A549 (cell line): ENCODE results near the gene NEURL3. TPM values are rescaled to one million over a fixed set of nuclear protein-coding genes. Genes with fewer than 3 reads are reported as not detected.

Experiments used
- ATAC-seq, 2 experiments: fragments of 200-7000 bp in 1 of 2; fragments of >200 bp in 1 of 2; cut with Nextera tagmentation in 1 of 2; cut with Tn5 transposase in 1 of 2; 3 replicates each; pipeline versions ENCODE4 v1.8.0 to v1.9.1; 2018 to 2020; ENCODE audit warnings: mild to moderate bottlenecking in 1 of 2, moderate library complexity in 1 of 2
- CTCF ChIA-PET: fragments of 300-600 bp; sonication (Branson Sonifier 250); formaldehyde crosslinking; extraction: SDS; loops from one replicate; lab custom pipeline; 2021; ENCODE audit warnings: antibody characterized with exemption, inconsistent platforms; lab: Yijun Ruan, JAX
- POLR2A ChIA-PET: fragments of 350-600 bp; formaldehyde crosslinking; extraction: SDS; loops from one replicate; lab custom pipeline; 2021; ENCODE audit warnings: antibody characterized with exemption, inconsistent platforms; lab: Yijun Ruan, JAX
- DNase-seq, 2 experiments: peaks; one replicate each; pipeline versions ENCODE4 v3.0.0 to v3.0.0-alpha.2; 2011 to 2016; ENCODE audit warnings: low read depth in 1 of 2, low spot score in 1 of 2
- FAIRE-seq: peaks from 2 replicates; lab custom pipeline; 2011; peaks lifted over from hg19 to GRCh38; lab: Jason Lieb, UNC
- H3K27ac ChIP-seq, 2 experiments: fragments of >200 bp; sonication (Bioruptor Twin); formaldehyde crosslinking; 3 replicates each; pipeline ENCODE4 v1.5.1; 2016 to 2017
- H3K4me1 ChIP-seq: fragments of >200 bp; sonication (Bioruptor Twin); formaldehyde crosslinking; 3 replicates; pipeline ENCODE4 v1.6.1; 2016
- H3K4me2 ChIP-seq: fragments of >200 bp; sonication (Bioruptor Twin); formaldehyde crosslinking; 3 replicates; pipeline ENCODE4 v1.6.1; 2016
- H3K4me3 ChIP-seq: fragments of >200 bp; sonication (Bioruptor Twin); formaldehyde crosslinking; 3 replicates; pipeline ENCODE4 v1.5.1; 2016
- H3K9me3 ChIP-seq: fragments of >200 bp; sonication (Bioruptor Twin); formaldehyde crosslinking; 3 replicates; pipeline ENCODE4 v1.6.1; 2016
- CBX8 ChIP-seq: fragments of 200-600 bp; sonication (generic); IDR thresholded peaks from 2 replicates; pipeline ENCODE4 v1.6.1; 2016
- CEBPB ChIP-seq, 2 experiments: fragments of >200 bp in 1 of 2; sonication (Bioruptor Twin) in 1 of 2; formaldehyde crosslinking in 1 of 2; IDR thresholded peaks; 2 replicates each; pipeline ENCODE4 v1.6.1; 2012 to 2016
- EHF ChIP-seq: fragments of 250-450 bp; sonication (Bioruptor Pico); IDR thresholded peaks from 2 replicates; pipeline ENCODE4 v1.5.0; 2020; ENCODE audit warnings: mild to moderate bottlenecking
- EHMT2 ChIP-seq: fragments of 200-600 bp; sonication (generic); IDR thresholded peaks from 2 replicates; pipeline ENCODE4 v1.6.1; 2016; ENCODE audit warnings: antibody characterized with exemption, low read depth, mild to moderate bottlenecking, moderate library complexity
- ESRRA ChIP-seq: fragments of 150-350 bp; IDR thresholded peaks from 2 replicates; pipeline ENCODE4 v1.6.1; 2014; ENCODE audit warnings: mild to moderate bottlenecking, low read length, borderline replicate concordance
- HDAC2 ChIP-seq: fragments of 200-600 bp; sonication (generic); IDR thresholded peaks from 2 replicates; pipeline ENCODE4 v1.6.1; 2016
- HEYL ChIP-seq: fragments of 250-450 bp; sonication (Bioruptor Pico); IDR thresholded peaks from 2 replicates; pipeline ENCODE4 v1.8.0; 2021; ENCODE audit warnings: mild to moderate bottlenecking, moderate library complexity
- JUN ChIP-seq, 2 experiments: fragments of >200 bp; sonication (Bioruptor Twin); formaldehyde crosslinking; IDR thresholded peaks; 2 replicates in 1 of 2; 3 replicates in 1 of 2; pipeline ENCODE4 v1.6.1; 2016 to 2017
- JUNB ChIP-seq: fragments of >200 bp; sonication (Bioruptor Twin); formaldehyde crosslinking; IDR thresholded peaks from 2 replicates; pipeline ENCODE4 v1.6.1; 2016
- KDM1A ChIP-seq: fragments of 200-600 bp; sonication (generic); IDR thresholded peaks from 2 replicates; pipeline ENCODE4 v1.6.1; 2016; ENCODE audit warnings: low read depth, mild to moderate bottlenecking
- KDM5A ChIP-seq: fragments of 200-600 bp; sonication (generic); IDR thresholded peaks from 2 replicates; pipeline ENCODE4 v1.6.1; 2016; ENCODE audit warnings: antibody characterized with exemption, mild to moderate bottlenecking
- MYC ChIP-seq: IDR thresholded peaks from 2 replicates; pipeline ENCODE4 v1.6.1; 2012; ENCODE audit warnings: mild to moderate bottlenecking, inconsistent platforms, low read length, improper control_type of control experiment, borderline replicate concordance
- POLR2A ChIP-seq: IDR thresholded peaks from 2 replicates; pipeline ENCODE4 v1.6.1; 2012; ENCODE audit warnings: mild to moderate bottlenecking, low read length
- RAD21 ChIP-seq, 2 experiments: fragments of >200 bp in 1 of 2; sonication (Bioruptor Twin) in 1 of 2; formaldehyde crosslinking in 1 of 2; IDR thresholded peaks in 1 of 2; conservative IDR thresholded peaks in 1 of 2; 2 replicates in 1 of 2; 3 replicates in 1 of 2; pipeline ENCODE4 v1.6.1; 2012 to 2018; ENCODE audit warnings: inconsistent platforms in 1 of 2
- RARB ChIP-seq: fragments of 250-450 bp; sonication (Bioruptor Pico); IDR thresholded peaks from 2 replicates; pipeline ENCODE4 v1.8.0; 2021; ENCODE audit warnings: mild to moderate bottlenecking, moderate library complexity
- RNF2 ChIP-seq: fragments of 200-600 bp; sonication (generic); IDR thresholded peaks from 2 replicates; pipeline ENCODE4 v1.6.1; 2016; ENCODE audit warnings: low read depth, mild to moderate bottlenecking, antibody characterized with exemption, moderate library complexity, borderline replicate concordance
- ZC3H11A ChIP-seq: fragments of 450-650 bp; IDR thresholded peaks from 2 replicates; pipeline ENCODE4 v1.6.1; 2014; ENCODE audit warnings: antibody characterized with exemption, mild to moderate bottlenecking
- ZNF302 ChIP-seq: fragments of 250-450 bp; sonication (Bioruptor Pico); IDR thresholded peaks from 2 replicates; pipeline ENCODE4 v1.9.0; 2021; ENCODE audit warnings: inconsistent platforms, mild to moderate bottlenecking, moderate library complexity
- WGBS: methylation state at CpG from one replicate; pipeline ENCODE4 v1.1.6; 2017; ENCODE audit errors: missing lambda C conversion rate; 5-methylcytosine and 5-hydroxymethylcytosine counted together
- polyA plus RNA-seq, 4 experiments: library from polyadenylated mRNA; depleted of rRNA in 3 of 4; stranded (reverse); fragments of >200 nt; fragmentation: RNase III in 1 of 4; extraction: RNeasy Plus Mini Kit Qiagen cat#74134 plus additional on column Dnase treatment in 1 of 4; gene quantifications; 2 replicates in 3 of 4; 3 replicates in 1 of 4; pipeline ENCODE4 v1.2.3, GENCODE V29; 2011 to 2017
- TF ChIP-seq, protein P1 (sequence below): fragments of 150-350 bp; IDR thresholded peaks from 2 replicates; pipeline ENCODE4 v1.6.1; 2014; ENCODE audit warnings: low read depth, mild to moderate bottlenecking, low read length
- TF ChIP-seq, protein P2 (sequence below): IDR thresholded peaks from 2 replicates; pipeline ENCODE4 v1.6.1; 2012
- TF ChIP-seq, protein P3 (sequence below): fragments of 450-650 bp; IDR thresholded peaks from 2 replicates; pipeline ENCODE4 v1.6.1; 2014; ENCODE audit warnings: antibody characterized with exemption
- TF ChIP-seq, protein P4 (sequence below): fragments of 200-600 bp; sonication (generic); IDR thresholded peaks from 2 replicates; pipeline ENCODE4 v1.6.1; 2016; ENCODE audit warnings: antibody characterized with exemption, mild to moderate bottlenecking, moderate library complexity
- TF ChIP-seq, protein P5 (sequence below): IDR thresholded peaks from 2 replicates; pipeline ENCODE4 v1.6.1; 2012

Gene NEURL3
- polyA plus RNA-seq, 2 of the 4 experiments (the other 2 are of a cell fraction) = 0.28 to 0.44 TPM

DNA sequence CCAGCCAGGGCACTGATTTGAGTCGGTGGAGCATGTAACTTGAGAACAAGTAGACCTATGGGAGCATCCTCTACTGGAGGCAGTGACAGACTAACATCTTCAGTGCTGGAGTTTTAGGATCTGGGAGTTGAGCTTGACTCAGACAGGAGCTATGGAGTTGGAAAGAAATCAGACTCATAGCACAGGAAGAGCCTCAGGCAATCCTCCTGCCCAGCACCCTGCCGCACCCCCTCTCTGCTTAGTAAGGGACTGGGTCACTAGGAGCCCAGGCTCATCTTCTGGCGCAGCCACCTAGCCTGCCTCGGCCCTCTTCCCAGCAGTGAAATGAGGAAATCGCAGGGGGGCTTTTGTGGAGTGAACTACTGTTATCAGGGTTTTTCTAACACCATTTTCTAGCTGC lies 35.0 kb upstream of the NEURL3 start:
- ATAC-seq = no peak
- no peak overlapping the region for H3K27ac ChIP-seq
- POLR2A ChIA-PET = interaction anchor here (0.6 kb wide), 1 partner anchor 180 kb away, joined by 3 read pairs; no protein-coding TSS in a partner anchor

DNA sequence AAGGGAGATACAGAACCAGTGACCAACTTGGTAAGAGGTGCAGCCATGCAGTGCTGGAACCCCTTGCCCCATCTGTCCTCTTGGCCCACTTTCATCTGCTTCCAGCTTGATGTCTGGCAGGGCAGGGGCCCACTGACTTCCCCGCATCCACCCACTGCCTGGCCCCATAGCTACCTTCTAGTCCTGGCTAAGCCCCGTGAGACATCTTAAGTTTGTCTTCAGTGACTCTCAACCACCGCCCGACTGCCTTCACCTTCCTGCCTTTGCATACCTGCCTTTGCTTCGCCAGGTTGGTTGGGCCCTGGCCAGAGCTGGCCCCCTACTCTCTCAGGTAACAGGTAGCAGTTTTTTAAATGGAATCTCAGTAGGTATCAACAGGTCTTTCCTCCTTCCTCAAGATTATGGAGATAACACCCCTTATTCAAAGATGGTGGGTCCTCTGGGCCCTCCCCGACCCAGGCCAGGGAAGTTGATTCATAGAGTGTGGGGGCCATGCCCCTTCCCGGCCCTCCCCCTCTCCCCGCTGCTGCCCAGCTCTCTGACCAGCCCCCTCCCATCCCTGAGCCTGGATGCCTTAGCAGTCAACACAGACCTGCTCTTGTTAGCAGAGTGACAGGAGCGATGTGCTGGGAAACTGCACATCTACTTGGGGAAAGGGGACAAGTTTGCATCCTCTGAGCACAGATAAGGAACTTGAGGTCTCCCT lies 34.2 kb upstream of the NEURL3 start:
- no peak overlapping the region for H3K27ac ChIP-seq
- peaks cover 20% of the 10 kb centered on the region for H3K4me1 ChIP-seq
- no peaks in the 10 kb centered on the region for H3K9me3 ChIP-seq
- DNase-seq (no peak), ATAC-seq (no peak), FAIRE-seq (no peak)
- no peak overlapping the region for H3K4me3 ChIP-seq
- ChIA-PET CTCF (interaction anchor here (1.3 to 5.8 kb wide), 6 partner anchors 11 to 319 kb away, joined by 3 to 60 read pairs (median 6); partner anchors contain the start of gene ANKRD39), POLR2A (interaction anchor here (0.6 kb wide), 1 partner anchor 181 kb away, joined by 3 read pairs; no protein-coding TSS in a partner anchor)
- TF ChIP-seq RNF2 (no peak), MYC (no peak), ZNF302 (CRISPR knock-in tag) (no peak), EHMT2 (no peak), JUN (IDR thresholded peaks at IDR 0.05) (no peak), ZC3H11A (no peak), CBX8 (no peak), RARB (CRISPR knock-in tag) (no peak), ESRRA (no peak), KDM5A (no peak), CEBPB (IDR thresholded peaks at IDR 0.05) (no peak)
- TF ChIP-seq, protein P1, sequence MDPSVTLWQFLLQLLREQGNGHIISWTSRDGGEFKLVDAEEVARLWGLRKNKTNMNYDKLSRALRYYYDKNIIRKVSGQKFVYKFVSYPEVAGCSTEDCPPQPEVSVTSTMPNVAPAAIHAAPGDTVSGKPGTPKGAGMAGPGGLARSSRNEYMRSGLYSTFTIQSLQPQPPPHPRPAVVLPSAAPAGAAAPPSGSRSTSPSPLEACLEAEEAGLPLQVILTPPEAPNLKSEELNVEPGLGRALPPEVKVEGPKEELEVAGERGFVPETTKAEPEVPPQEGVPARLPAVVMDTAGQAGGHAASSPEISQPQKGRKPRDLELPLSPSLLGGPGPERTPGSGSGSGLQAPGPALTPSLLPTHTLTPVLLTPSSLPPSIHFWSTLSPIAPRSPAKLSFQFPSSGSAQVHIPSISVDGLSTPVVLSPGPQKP = no peak
- TF ChIP-seq, protein P2, sequence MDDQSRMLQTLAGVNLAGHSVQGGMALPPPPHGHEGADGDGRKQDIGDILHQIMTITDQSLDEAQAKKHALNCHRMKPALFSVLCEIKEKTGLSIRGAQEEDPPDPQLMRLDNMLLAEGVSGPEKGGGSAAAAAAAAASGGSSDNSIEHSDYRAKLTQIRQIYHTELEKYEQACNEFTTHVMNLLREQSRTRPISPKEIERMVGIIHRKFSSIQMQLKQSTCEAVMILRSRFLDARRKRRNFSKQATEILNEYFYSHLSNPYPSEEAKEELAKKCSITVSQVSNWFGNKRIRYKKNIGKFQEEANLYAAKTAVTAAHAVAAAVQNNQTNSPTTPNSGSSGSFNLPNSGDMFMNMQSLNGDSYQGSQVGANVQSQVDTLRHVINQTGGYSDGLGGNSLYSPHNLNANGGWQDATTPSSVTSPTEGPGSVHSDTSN = no peak
- 94% methylated on average over 8 of the region's 9 CpGs for WGBS
- H3K4me2 ChIP-seq = peak overlapping the region; percentile 15; the same call in 2 of the 3 replicates

More for the DNA sequence above, 35.0 kb upstream of the NEURL3 start:
- H3K4me3 ChIP-seq = no peak overlapping the region
- TF ChIP-seq, protein P2 = no peak
- no peak for TF ChIP-seq JUNB
- TF ChIP-seq, protein P1 = no peak
- TF ChIP-seq POLR2A = no peak
- TF ChIP-seq HDAC2 = no peak
- TF ChIP-seq RNF2 = no peak
- TF ChIP-seq, protein P3, sequence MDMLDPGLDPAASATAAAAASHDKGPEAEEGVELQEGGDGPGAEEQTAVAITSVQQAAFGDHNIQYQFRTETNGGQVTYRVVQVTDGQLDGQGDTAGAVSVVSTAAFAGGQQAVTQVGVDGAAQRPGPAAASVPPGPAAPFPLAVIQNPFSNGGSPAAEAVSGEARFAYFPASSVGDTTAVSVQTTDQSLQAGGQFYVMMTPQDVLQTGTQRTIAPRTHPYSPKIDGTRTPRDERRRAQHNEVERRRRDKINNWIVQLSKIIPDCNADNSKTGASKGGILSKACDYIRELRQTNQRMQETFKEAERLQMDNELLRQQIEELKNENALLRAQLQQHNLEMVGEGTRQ = no peak
- no peak for TF ChIP-seq KDM5A
- TF ChIP-seq KDM1A = no peak
- TF ChIP-seq ESRRA = no peak
- no peak for TF ChIP-seq EHF (CRISPR knock-in tag)
- TF ChIP-seq, protein P4, sequence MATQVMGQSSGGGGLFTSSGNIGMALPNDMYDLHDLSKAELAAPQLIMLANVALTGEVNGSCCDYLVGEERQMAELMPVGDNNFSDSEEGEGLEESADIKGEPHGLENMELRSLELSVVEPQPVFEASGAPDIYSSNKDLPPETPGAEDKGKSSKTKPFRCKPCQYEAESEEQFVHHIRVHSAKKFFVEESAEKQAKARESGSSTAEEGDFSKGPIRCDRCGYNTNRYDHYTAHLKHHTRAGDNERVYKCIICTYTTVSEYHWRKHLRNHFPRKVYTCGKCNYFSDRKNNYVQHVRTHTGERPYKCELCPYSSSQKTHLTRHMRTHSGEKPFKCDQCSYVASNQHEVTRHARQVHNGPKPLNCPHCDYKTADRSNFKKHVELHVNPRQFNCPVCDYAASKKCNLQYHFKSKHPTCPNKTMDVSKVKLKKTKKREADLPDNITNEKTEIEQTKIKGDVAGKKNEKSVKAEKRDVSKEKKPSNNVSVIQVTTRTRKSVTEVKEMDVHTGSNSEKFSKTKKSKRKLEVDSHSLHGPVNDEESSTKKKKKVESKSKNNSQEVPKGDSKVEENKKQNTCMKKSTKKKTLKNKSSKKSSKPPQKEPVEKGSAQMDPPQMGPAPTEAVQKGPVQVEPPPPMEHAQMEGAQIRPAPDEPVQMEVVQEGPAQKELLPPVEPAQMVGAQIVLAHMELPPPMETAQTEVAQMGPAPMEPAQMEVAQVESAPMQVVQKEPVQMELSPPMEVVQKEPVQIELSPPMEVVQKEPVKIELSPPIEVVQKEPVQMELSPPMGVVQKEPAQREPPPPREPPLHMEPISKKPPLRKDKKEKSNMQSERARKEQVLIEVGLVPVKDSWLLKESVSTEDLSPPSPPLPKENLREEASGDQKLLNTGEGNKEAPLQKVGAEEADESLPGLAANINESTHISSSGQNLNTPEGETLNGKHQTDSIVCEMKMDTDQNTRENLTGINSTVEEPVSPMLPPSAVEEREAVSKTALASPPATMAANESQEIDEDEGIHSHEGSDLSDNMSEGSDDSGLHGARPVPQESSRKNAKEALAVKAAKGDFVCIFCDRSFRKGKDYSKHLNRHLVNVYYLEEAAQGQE = no peak
- TF ChIP-seq HEYL = no peak
- TF ChIP-seq, protein P5, sequence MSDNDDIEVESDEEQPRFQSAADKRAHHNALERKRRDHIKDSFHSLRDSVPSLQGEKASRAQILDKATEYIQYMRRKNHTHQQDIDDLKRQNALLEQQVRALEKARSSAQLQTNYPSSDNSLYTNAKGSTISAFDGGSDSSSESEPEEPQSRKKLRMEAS = no peak
- no peak for TF ChIP-seq RAD21 (conservative IDR thresholded peaks at IDR 0.05 in 1 of 2, IDR thresholded peaks at IDR 0.05 in 1 of 2)
- TF ChIP-seq, all 56 proteins: peak for 0
- no peak for DNase-seq
- no peaks in the 10 kb centered on the region for H3K9me3 ChIP-seq
- FAIRE-seq = no peak
- CTCF ChIA-PET = interaction anchor here (0.6 to 5.8 kb wide), 8 partner anchors 10 to 318 kb away, joined by 3 to 60 read pairs (median 4); partner anchors contain the start of gene ANKRD39
- peak overlapping the region; percentile 15; the same call in 2 of the 3 replicates for H3K4me2 ChIP-seq
- WGBS = 51% methylated on average over 5 of the region's 5 CpGs
- peaks cover 20% of the 10 kb centered on the region for H3K4me1 ChIP-seq
